Prostate gland (tissue), 2 donors: Measurements from ENCODE around the gene ADAMTSL1. TPM values are rescaled to one million over a fixed set of nuclear protein-coding genes. Genes with fewer than 3 reads are reported as not detected.

ENCODE experiments used
- DNase-seq: peaks from one replicate; pipeline ENCODE4 v3.0.0-alpha.2; 2019; ENCODE audit warnings: low spot score
- H3K27ac ChIP-seq, 2 donors: fragments of 200-600 bp; sonication (generic); 2 replicates each; pipeline ENCODE4 v1.5.1; 2017 to 2019
- H3K27me3 ChIP-seq: fragments of 200-600 bp; sonication (generic); replicated peaks from 2 replicates; pipeline ENCODE4 v1.5.1; 2019; ENCODE audit not compliant: insufficient read depth
- H3K36me3 ChIP-seq, 2 donors: fragments of 200-600 bp; sonication (generic); 1 replicate in 1 of 2; 2 replicates in 1 of 2; pipeline versions ENCODE4 v1.5.1 to v1.8.1; 2017 to 2019
- H3K4me1 ChIP-seq: fragments of 200-600 bp; sonication (generic); replicated peaks from 2 replicates; pipeline ENCODE4 v1.5.1; 2019
- H3K4me3 ChIP-seq, 2 donors: fragments of 200-600 bp; sonication (generic); 2 replicates each; pipeline ENCODE4 v1.5.1; 2017 to 2019
- H3K9me3 ChIP-seq: fragments of 200-600 bp; sonication (generic); 2 replicates; pipeline ENCODE4 v1.5.1; 2017
- CTCF ChIP-seq, 4 experiments: fragments of 200-600 bp in 2 of 4; fragments of 450-650 bp in 2 of 4; sonication (generic) in 2 of 4; IDR thresholded peaks; 1 replicate in 3 of 4; 2 replicates in 1 of 4; pipeline ENCODE4 v1.5.1; 2016 to 2019; ENCODE audit warnings: antibody characterized with exemption in 4 of 4, mild to moderate bottlenecking in 2 of 4, moderate library complexity in 2 of 4
- POLR2A ChIP-seq: fragments of 450-650 bp; IDR thresholded peaks from one replicate; pipeline ENCODE4 v1.6.1; 2016; ENCODE audit warnings: antibody characterized with exemption, mild to moderate bottlenecking
- POLR2AphosphoS5 ChIP-seq: sonication (generic); formaldehyde crosslinking; IDR thresholded peaks from one replicate; pipeline ENCODE4 v1.6.1; 2017; ENCODE audit warnings: antibody characterized with exemption
- WGBS: methylation state at CpG from one replicate; pipeline ENCODE4 v1.1.5; 2018; 5-methylcytosine and 5-hydroxymethylcytosine counted together
- intact Hi-C: fragments of 100-400 bp; cut with DNase I; formaldehyde crosslinking; loops from one replicate; pipeline ENCODE4 v1.14.2; 2022
- total RNA-seq, 2 donors: library from RNA; depleted of rRNA; stranded (reverse); fragments of >200 nt; gene quantifications; one replicate each; pipeline ENCODE4 v1.1.0, GENCODE V29; 2016

Gene ADAMTSL1
- total RNA-seq, 2 donors from 2014 or later = 9.8 to 18.1 TPM

- 43% methylated on average over 3 of the region's 3 CpGs for WGBS
- Histone ChIP-seq H3K27me3 (no peaks in the 10 kb centered on the region), H3K36me3 (no peaks in the 10 kb centered on the region)
Measured at GRCh38 chr9:18730241-18730640, 256.3 kb downstream of the ADAMTSL1 start.

GRCh38 chr9:18739127-18739526 lies 265.2 kb downstream of the ADAMTSL1 start:
- H3K27ac ChIP-seq = no peak overlapping the region
- no peak overlapping the region for H3K4me3 ChIP-seq
- intact Hi-C loops = no loop called here

More at GRCh38 chr9:18730241-18730640, 256.3 kb downstream of the ADAMTSL1 start:
- Histone ChIP-seq H3K27ac (no peak overlapping the region), H3K4me1 (no peaks in the 10 kb centered on the region), H3K4me3 (no peak overlapping the region), H3K9me3 (no peaks in the 10 kb centered on the region)
- no peak for TF ChIP-seq POLR2AphosphoS5
- no peak for TF ChIP-seq POLR2A
- TF ChIP-seq CTCF (IDR thresholded peaks at IDR 0.05) = no peak
- intact Hi-C loops = no loop called here
- no peak for DNase-seq

GRCh38 chr9:18739641-18740318 lies 265.8 kb downstream of the ADAMTSL1 start:
- Histone ChIP-seq H3K27me3 (no peaks in the 10 kb centered on the region), H3K27ac (no peak overlapping the region), H3K36me3 (no peaks in the 10 kb centered on the region), H3K9me3 (no peaks in the 10 kb centered on the region), H3K4me1 (no peaks in the 10 kb centered on the region), H3K4me3 (no peak overlapping the region)
- 49% methylated on average over 5 of the region's 5 CpGs for WGBS
- no peak for TF ChIP-seq POLR2AphosphoS5
- no peak for TF ChIP-seq CTCF (IDR thresholded peaks at IDR 0.05)
- no peak for TF ChIP-seq POLR2A
- intact Hi-C loops = no loop called here
- DNase-seq = no peak

More at GRCh38 chr9:18739127-18739526, 265.2 kb downstream of the ADAMTSL1 start:
- TF ChIP-seq POLR2A = no peak
- TF ChIP-seq CTCF (IDR thresholded peaks at IDR 0.05) = no peak
- no peak for TF ChIP-seq POLR2AphosphoS5
- H3K36me3 ChIP-seq = no peaks in the 10 kb centered on the region
- no peak for DNase-seq
- no peaks in the 10 kb centered on the region for H3K9me3 ChIP-seq
- H3K27me3 ChIP-seq = no peaks in the 10 kb centered on the region
- no peaks in the 10 kb centered on the region for H3K4me1 ChIP-seq

GRCh38 chr9:18741359-18741758 lies 267.4 kb downstream of the ADAMTSL1 start:
- Histone ChIP-seq H3K27me3 (no peaks in the 10 kb centered on the region), H3K27ac (no peak overlapping the region), H3K4me3 (no peak overlapping the region), H3K36me3 (no peaks in the 10 kb centered on the region), H3K9me3 (no peaks in the 10 kb centered on the region), H3K4me1 (no peaks in the 10 kb centered on the region)
- intact Hi-C loops = no loop called here
- TF ChIP-seq CTCF (IDR thresholded peaks at IDR 0.05) = no peak
- no peak for DNase-seq
- WGBS = 96% methylated on average over 1 of the region's 1 CpG

- H3K9me3 ChIP-seq = no peaks in the 10 kb centered on the region
- WGBS = 95% methylated on average over 1 of the region's 1 CpG
- TF ChIP-seq POLR2AphosphoS5 (no peak), CTCF (IDR thresholded peaks at IDR 0.05) (no peak)
- no peak overlapping the region for H3K27ac ChIP-seq
- H3K27me3 ChIP-seq = no peaks in the 10 kb centered on the region
- no peaks in the 10 kb centered on the region for H3K4me1 ChIP-seq
- intact Hi-C loops = no loop called here
- no peak for DNase-seq
- no peak overlapping the region for H3K4me3 ChIP-seq
- no peaks in the 10 kb centered on the region for H3K36me3 ChIP-seq
Measured at GRCh38 chr9:18741945-18742344, 268.0 kb downstream of the ADAMTSL1 start.
